ENCODE data around the gene DPH1. TPM values are rescaled to one million over a fixed set of nuclear protein-coding genes. Genes with fewer than 3 reads are reported as not detected.

The DPH1 gene
- total RNA-seq, 1 donor from 2014 or later, result 35.6 TPM

Small RNA genes within 50 kb of the gene (microRNA-seq; reads per million reads assigned to microRNA genes)
- gene MIR132 (ENCODE audit: borderline number of aligned reads) (901 reads per million, percentile 76 among the genes with 10 or more reads in this experiment), gene MIR212 (ENCODE audit: borderline number of aligned reads) (40.0 reads per million, percentile 34 among the genes with 10 or more reads in this experiment)

Other genes starting within 250 kb of the DPH1 start
- gene SMYD4, start 200.3 kb upstream of the DPH1 start, total RNA-seq, result 23.6 TPM
- 79.4 TPM for gene RPA1, start 200.1 kb upstream of the DPH1 start, total RNA-seq
- 11.2 TPM for gene RTN4RL1, start 4.8 kb upstream of the DPH1 start, total RNA-seq
- gene OVCA2, start 11.9 kb downstream of the DPH1 start, total RNA-seq, result 23.6 TPM
- gene HIC1, start 24.9 kb downstream of the DPH1 start, total RNA-seq, result 34.4 TPM